K562 (cell line): ENCODE measurements around the gene WDR64. TPM values are rescaled to one million over a fixed set of nuclear protein-coding genes. Genes with fewer than 3 reads are reported as not detected.

Experiments used
- BHLHE40 ChIP-seq: IDR thresholded peaks from 2 replicates; pipeline ENCODE4 v1.6.1; 2011; ENCODE audit warnings: low read length, improper control_type of control experiment
- CBX1 ChIP-seq: sonication (generic); IDR thresholded peaks from 2 replicates; pipeline ENCODE4 v1.6.1; 2016; ENCODE audit warnings: antibody characterized with exemption, low read depth, mild to moderate bottlenecking
- COPS2 ChIP-seq: fragments of 450-650 bp; conservative IDR thresholded peaks from 2 replicates; pipeline ENCODE4 v1.6.1; 2016; ENCODE audit warnings: mild to moderate bottlenecking, moderate library complexity
- FOS ChIP-seq: IDR thresholded peaks from 3 replicates; pipeline ENCODE4 v1.6.1; 2011; ENCODE audit not compliant: insufficient read length; ENCODE audit errors: extremely low read depth
- GABPA ChIP-seq: fragments of 200-800 bp; sonication (Bioruptor generic); conservative IDR thresholded peaks from 2 replicates; pipeline ENCODE4 v1.6.1; 2016; ENCODE audit warnings: low read depth, missing genetic modification characterization, missing compliant biosample characterization
- IRF1 ChIP-seq: sonication (generic); formaldehyde crosslinking; IDR thresholded peaks from 2 replicates; pipeline ENCODE4 v1.8.0; 2022; ENCODE audit warnings: missing genetic modification reagents, mild to moderate bottlenecking, borderline replicate concordance
- MBD1 ChIP-seq: fragments of 250-450 bp; sonication (Bioruptor Pico); IDR thresholded peaks from 2 replicates; pipeline ENCODE4 v1.8.0; 2022; ENCODE audit warnings: inconsistent platforms
- MXD1 ChIP-seq: fragments of 250-450 bp; sonication (Bioruptor Pico); IDR thresholded peaks from 2 replicates; pipeline ENCODE4 v1.8.0; 2021; ENCODE audit warnings: borderline replicate concordance, mild to moderate bottlenecking, moderate library complexity; ENCODE audit not compliant: poor library complexity, severe bottlenecking
- PBX2 ChIP-seq, 2 experiments: IDR thresholded peaks in 1 of 2; conservative IDR thresholded peaks in 1 of 2; 2 replicates each; pipeline ENCODE4 v1.6.1; 2016; ENCODE audit warnings: low read depth in 2 of 2, mild to moderate bottlenecking in 1 of 2, missing compliant biosample characterization in 1 of 2, missing genetic modification characterization in 1 of 2, moderate library complexity in 1 of 2
- PHF20 ChIP-seq: fragments of 450-650 bp; IDR thresholded peaks from 2 replicates; pipeline ENCODE4 v1.6.1; 2018; ENCODE audit not compliant: partially characterized antibody
- SIN3B ChIP-seq: fragments of 450-650 bp; IDR thresholded peaks from 2 replicates; pipeline ENCODE4 v1.6.1; 2017; ENCODE audit warnings: low read depth, mild to moderate bottlenecking, moderate library complexity
- SMARCA4 ChIP-seq: fragments of 450-650 bp; IDR thresholded peaks from 2 replicates; pipeline ENCODE4 v1.6.1; 2016
- STAT5A ChIP-seq: IDR thresholded peaks from 2 replicates; pipeline ENCODE4 v1.6.1; 2012; ENCODE audit warnings: low read length, inconsistent platforms, borderline replicate concordance
- TAF1 ChIP-seq: IDR thresholded peaks from 2 replicates; pipeline ENCODE4 v1.6.1; 2011; ENCODE audit warnings: mild to moderate bottlenecking, low read length, moderate library complexity; ENCODE audit not compliant: insufficient read depth, control insufficient read depth, severe bottlenecking; ENCODE audit errors: extremely low read depth
- TBP ChIP-seq: optimal IDR thresholded peaks from 2 replicates; pipeline ENCODE3; 2011; ENCODE audit warnings: low read depth, low read length, improper control_type of control experiment
- TOE1 ChIP-seq, 2 experiments: fragments of 450-650 bp in 1 of 2; sonication (generic) in 1 of 2; formaldehyde crosslinking in 1 of 2; IDR thresholded peaks; 2 replicates each; pipeline versions ENCODE4 v1.7.1 to v1.8.0; 2016 to 2022; ENCODE audit warnings: borderline replicate concordance in 2 of 2, mild to moderate bottlenecking in 2 of 2, antibody characterized with exemption in 1 of 2, inconsistent platforms in 1 of 2, low read depth in 1 of 2, missing genetic modification reagents in 1 of 2, moderate library complexity in 1 of 2
- ZKSCAN3 ChIP-seq: fragments of 250-450 bp; sonication (Bioruptor Pico); IDR thresholded peaks from 2 replicates; pipeline ENCODE4 v1.4.0; 2020
- ZNF280A ChIP-seq: fragments of 450-650 bp; IDR thresholded peaks from 2 replicates; pipeline ENCODE4 v1.6.1; 2018; ENCODE audit warnings: mild to moderate bottlenecking, low read depth; ENCODE audit not compliant: partially characterized antibody
- ZNF324 ChIP-seq: fragments of 250-450 bp; sonication (Bioruptor Pico); IDR thresholded peaks from 2 replicates; pipeline ENCODE4 v1.4.0; 2020; ENCODE audit warnings: mild to moderate bottlenecking
- polyA plus RNA-seq, 8 experiments: library from polyadenylated mRNA; depleted of rRNA in 4 of 8; stranded (reverse) in 5 of 8; unstranded in 3 of 8; fragments of >200 nt; fragmentation: Nextera tagmentation in 2 of 8; fragmentation: Illumina TruSeq in 1 of 8; extraction: Ambion mirVana in 2 of 8; extraction: Trizol in 1 of 8; gene quantifications; 2 replicates each; pipeline versions ENCODE4 v1.2.1 to v1.2.3, GENCODE V29; 2011 to 2014; ENCODE audit warnings: inconsistent platforms in 1 of 8, missing spikeins in 1 of 8
- total RNA-seq, 7 experiments: library from RNA; depleted of rRNA in 6 of 7; stranded (reverse); fragments of >200 nt in 6 of 7; fragmentation: Illumina TruSeq in 2 of 7; extraction: Trizol in 2 of 7; gene quantifications; 2 replicates each; pipeline versions ENCODE4 v1.2.1 to v1.2.3, GENCODE V29; 2011 to 2021; ENCODE audit warnings: low replicate concordance in 1 of 7

The WDR64 gene
- total and polyA plus RNA-seq, 9 of the 15 experiments (the other 6 are each of a cell fraction or from before 2014, with no cell fraction given) = 0.06 to 0.29 (median 0.19) TPM; not detected in 5

- peak; percentile 95 for TF ChIP-seq PHF20
- TF ChIP-seq CBX1 = peak; percentile 81; the same call in 1 of the 2 replicates
- TF ChIP-seq ZKSCAN3 = no peak
- no peak for TF ChIP-seq MBD1 (CRISPR knock-in tag)
- TF ChIP-seq TBP = peak; percentile 59
- TF ChIP-seq ZNF324 (CRISPR knock-in tag) = no peak
- peak; percentile 77 for TF ChIP-seq GABPA (tag)
- no peak for TF ChIP-seq ZNF280A
- TF ChIP-seq SIN3B = peak; percentile 61; the same call in 1 of the 2 replicates
- TF ChIP-seq STAT5A = no peak
- no peak for TF ChIP-seq SMARCA4
- TF ChIP-seq PBX2 (CRISPR knock-in tag; IDR thresholded peaks at IDR 0.05; ENCODE audit: low read depth) = peak; percentile 43; the same call in 1 of the 2 replicates
- TF ChIP-seq PBX2 (tag; conservative IDR thresholded peaks at IDR 0.05; ENCODE audit: low read depth) = no peak
- TF ChIP-seq BHLHE40 = no peak
- TF ChIP-seq COPS2 = no peak
- no peak for TF ChIP-seq MXD1 (CRISPR knock-in tag)
- no peak for TF ChIP-seq IRF1 (CRISPR knock-in tag)
- TF ChIP-seq TAF1 = peak; percentile 72
- no peak for TF ChIP-seq FOS
- no peak for TF ChIP-seq TOE1 (IDR thresholded peaks at IDR 0.05; ENCODE audit: borderline replicate concordance)
- TF ChIP-seq TOE1 (CRISPR knock-in tag; IDR thresholded peaks at IDR 0.05; ENCODE audit: borderline replicate concordance, low read depth) = no peak
These were observed 171.8 kb downstream of the WDR64 start (continued) for GRCh38 chr1:241823925-241824324.
